Sigmoid colon (tissue), 3 donors: Measurements from ENCODE around the gene ASF1B.

ENCODE experiments used
- CTCF ChIP-seq, 4 experiments: fragments of 450-650 bp in 3 of 4; fragments of 200-600 bp in 1 of 4; IDR thresholded peaks; one replicate each; pipeline ENCODE4 v1.5.1; 2016 to 2019; ENCODE audit warnings: antibody characterized with exemption in 4 of 4, mild to moderate bottlenecking in 3 of 4, moderate library complexity in 2 of 4
- POLR2A ChIP-seq, 2 donors: fragments of 450-650 bp; IDR thresholded peaks; one replicate each; pipeline ENCODE4 v1.6.1; 2016; ENCODE audit warnings: antibody characterized with exemption in 2 of 2, mild to moderate bottlenecking in 2 of 2, moderate library complexity in 2 of 2

GRCh38 chr19:14120497-14120780 is 15.9 kb downstream of the ASF1B start:
- no peak for TF ChIP-seq CTCF (IDR thresholded peaks at IDR 0.05)
- no peak for TF ChIP-seq POLR2A (IDR thresholded peaks at IDR 0.05)
